GM12874 (cell line): Measurements from ENCODE around the gene TPPP3.

Experiments used
- CTCF ChIP-seq: IDR thresholded peaks from 2 replicates; pipeline ENCODE4 v1.5.1; 2011; ENCODE audit warnings: low read depth, mild to moderate bottlenecking, control low read depth, low read length, moderate library complexity; ENCODE audit not compliant: insufficient read depth

The TPPP3 gene

GRCh38 chr16:67388591-67388990 is 4.7 kb downstream of the TPPP3 start:
- TF ChIP-seq CTCF, result no peak

GRCh38 chr16:67388191-67388590 is 5.1 kb downstream of the TPPP3 start:
- TF ChIP-seq CTCF, result no peak

DNA sequence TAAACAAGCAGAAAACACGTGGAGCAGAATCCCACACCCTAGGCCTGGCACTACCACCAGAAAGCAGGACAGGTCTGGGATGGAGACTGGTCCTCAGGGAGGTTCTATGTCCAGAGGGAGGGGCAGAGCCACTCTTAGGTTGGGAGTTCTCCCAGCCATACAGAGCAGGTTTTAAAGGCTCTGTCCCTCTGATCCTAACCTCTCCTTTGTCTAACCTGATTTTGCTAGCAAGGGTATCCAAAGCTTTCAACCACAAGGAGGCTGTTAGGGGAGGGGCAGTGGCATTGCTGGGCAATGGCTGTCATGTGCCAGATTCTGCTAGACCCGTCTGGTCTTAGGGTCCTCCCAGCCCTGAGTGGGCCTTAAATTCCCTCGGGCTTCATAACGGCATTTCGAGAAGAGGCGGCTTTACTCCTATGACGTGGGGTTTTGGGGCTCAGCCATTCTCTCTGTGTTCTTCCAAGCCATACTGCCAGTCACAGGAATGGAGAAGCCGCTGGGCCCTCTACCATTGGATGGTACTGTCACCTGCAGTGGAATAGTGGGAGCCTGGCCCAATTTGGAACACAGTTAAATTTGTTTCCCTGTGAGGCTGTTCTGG is 5.7 kb downstream of the TPPP3 start:
- no peak for TF ChIP-seq CTCF

DNA sequence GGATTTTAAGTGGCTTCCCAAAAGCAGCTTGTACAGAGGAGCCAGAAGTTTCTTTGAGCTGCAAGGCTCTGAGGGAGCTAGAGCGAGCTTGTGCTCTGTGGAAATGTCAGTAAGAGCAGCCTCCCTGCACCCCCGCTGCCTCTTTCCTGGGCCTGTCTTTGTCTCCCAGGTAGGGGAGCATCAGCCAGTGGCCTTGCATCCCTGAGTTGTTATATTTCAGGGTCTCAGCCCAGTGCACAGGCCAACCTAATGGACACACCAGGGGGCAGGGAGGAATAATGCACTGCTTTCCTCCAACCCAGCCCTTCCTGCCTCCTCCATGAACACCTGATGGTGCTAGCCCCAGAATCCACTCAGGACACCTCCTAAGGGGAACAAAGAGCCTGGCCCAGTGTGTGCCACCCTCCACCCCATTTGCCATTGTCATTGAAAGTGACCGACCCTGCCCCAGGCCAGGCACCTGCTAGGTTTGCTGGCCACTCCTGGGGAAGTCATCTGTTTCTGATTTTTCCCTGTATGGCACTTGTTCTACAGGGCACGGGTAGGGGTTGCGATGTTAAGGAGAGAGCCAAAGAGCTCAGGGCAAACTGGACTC is 6.3 kb downstream of the TPPP3 start:
- TF ChIP-seq CTCF, result no peak

- TF ChIP-seq CTCF, result no peak
Measured at GRCh38 chr16:67384778-67385510, 8.4 kb downstream of the TPPP3 start.

- TF ChIP-seq CTCF, result no peak
Measured at GRCh38 chr16:67383284-67383683, 10.0 kb downstream of the TPPP3 start.

DNA sequence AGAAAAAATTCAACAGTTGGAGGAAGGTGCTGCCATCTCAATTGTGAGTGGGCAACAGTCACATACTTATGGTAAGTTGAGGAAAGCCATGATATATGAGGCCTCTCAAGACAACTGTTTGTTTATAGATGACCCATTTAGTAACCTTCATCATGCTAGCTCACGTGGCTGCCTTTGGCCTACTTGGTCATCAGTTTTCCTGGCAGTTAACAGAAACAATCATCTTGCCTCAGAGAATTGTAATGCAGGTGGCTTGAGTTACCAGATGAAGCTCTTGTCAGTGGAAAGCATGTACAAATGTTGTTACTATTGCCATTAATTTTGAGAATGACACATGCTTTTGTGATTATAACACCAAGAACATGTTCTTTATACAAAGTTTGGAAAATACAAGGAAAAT is 14.7 kb downstream of the TPPP3 start:
- no peak for TF ChIP-seq CTCF
